ENCODE data around the gene DEPDC5.

The DEPDC5 gene

GRCh38 chr22:31953261-31953660 is 199.4 kb downstream of the DEPDC5 start:
- no peak for DNase-seq

DNA sequence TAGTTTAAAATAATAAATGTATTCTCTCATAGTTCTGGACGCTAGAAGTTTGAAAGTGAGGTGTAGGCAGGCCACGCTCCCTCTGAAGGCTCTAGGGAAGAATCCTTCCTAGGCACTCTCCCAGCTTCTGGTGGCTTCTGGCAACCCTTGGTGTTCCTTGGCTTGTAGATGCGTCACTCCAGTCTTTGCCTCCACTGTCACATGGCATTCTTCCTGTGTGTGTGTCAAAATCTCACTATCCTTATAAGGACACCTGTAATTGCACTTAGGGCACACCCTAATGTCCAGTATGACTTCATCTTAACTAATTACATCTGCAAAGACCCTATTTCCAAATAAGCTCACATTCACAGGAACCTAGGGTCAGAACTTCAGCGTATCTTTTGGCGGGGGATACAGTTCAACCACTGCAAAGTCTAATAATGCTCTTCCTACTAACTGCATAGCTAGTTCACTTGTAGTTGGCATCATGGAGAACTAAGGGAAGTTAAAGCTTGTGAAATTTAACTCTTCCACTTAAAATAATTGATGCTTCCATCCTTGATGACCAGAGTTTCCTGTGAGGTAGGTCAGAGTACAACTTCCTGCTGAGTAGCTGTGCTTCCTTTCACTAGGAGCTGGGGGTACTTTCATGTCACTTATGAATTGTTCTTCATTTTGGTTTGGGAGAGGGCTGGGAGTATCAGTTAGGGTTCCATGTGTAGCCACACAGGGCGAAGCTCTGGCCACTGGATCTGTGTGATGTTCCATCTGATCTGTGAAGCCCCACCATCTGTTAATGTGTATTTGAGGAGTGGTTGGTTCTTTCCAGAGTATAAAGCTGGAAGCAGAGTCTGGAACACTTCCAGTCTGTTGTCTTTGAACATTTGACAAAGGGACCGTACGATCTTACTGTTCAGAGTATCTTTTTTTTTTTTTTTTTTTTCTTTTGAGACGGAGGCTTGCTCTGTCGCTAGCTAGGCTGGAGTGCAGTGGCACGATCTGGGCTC is 201.0 kb downstream of the DEPDC5 start:
- DNase-seq, result no peak

DNA sequence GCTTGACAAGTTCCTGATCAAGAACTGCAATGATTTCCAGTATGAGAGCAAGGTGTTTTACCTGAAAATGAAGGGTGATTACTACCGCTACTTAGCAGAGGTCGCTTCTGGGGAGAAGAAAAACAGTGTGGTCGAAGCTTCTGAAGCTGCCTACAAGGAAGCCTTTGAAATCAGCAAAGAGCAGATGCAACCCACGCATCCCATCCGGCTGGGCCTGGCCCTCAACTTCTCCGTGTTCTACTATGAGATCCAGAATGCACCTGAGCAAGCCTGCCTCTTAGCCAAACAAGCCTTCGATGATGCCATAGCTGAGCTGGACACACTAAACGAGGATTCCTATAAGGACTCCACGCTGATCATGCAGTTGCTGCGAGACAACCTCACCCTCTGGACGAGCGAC is 202.5 kb downstream of the DEPDC5 start:
- no peak for DNase-seq

Measured in midbrain (tissue), 1 donor.